ENCODE data around the gene ATE1.
A peak's percentile ranks its signal among the peaks of the same experiment; 100 is the strongest.
"Not testable (repeated sequence)": the region's sequence is repeated elsewhere in the genome, so short reads cannot be mapped to it uniquely, and the experiment has no call there.

Gene ATE1

GRCh38 chr10:121929585-121930267, 1.9 kb upstream of the ATE1 start:
- DNase-seq = not testable (repeated sequence)

- DNase-seq = peak; percentile 50
Observed at GRCh38 chr10:121928528-121928884, 675 bp upstream of the ATE1 start.

DNA sequence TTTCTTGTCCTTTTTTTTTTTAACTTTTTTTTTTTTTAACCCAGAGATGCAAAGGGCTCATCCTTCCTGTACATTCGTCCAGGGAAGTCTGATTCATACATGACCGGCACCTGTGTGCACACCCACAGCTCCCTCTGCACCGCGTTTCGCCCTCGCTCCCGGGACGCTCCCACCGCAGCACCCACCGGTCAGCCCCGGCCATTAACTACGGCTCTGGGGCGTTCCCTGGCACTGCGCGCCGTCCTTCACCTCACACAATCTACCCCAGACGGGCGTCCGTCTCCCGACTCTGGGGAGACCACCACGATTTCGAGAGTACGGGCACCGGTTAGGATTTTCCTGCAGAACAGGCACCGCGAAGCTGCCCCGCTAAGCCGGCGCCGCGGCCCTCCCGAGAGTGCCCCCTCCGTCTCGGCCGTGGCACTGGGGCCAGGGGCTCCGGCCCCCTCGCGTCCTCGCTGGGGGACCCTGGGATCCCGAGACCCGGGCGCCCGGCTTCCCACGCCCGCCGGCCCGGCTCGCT, 452 bp downstream of the ATE1 start:
- DNase-seq = peak; percentile 62

GRCh38 chr10:121926671-121927317, 1.0 kb downstream of the ATE1 start:
- peak; percentile 58 for DNase-seq

GRCh38 chr10:121926157-121926556, 1.7 kb downstream of the ATE1 start:
- DNase-seq = no peak

DNA sequence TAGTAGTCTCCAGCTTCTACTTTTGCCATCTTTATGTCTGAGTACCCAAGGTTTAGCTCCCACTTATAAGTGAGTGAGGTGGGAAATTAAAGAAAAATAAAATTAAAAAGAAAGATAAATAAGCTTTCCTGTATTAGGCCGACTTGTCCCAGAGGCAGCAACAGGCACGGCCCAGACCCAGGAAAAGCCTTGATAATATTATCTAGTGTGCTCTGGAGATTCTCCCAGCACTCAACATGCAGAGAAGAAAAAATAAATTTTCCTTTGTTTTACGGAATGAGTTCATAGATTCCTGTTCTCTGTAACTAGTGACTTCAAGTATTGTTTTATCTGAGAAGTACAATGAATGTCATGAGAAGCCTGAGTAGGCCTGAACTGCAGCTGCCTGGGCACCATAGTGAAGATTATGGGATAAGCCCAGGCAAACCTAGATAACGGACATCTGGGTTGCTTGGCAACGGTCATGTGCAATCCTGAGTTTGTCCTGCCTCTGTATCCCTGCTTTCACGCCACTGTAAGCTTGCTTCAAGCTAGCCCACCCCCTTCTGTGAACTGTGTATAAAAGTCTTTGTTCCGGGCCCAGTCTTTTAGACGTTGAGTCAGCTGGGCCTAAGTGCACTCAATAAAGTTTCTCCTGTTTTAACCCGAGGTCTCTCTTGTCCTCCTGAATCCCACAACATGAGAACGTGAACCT, 6.4 kb downstream of the ATE1 start:
- DNase-seq = peak; percentile 57

DNA sequence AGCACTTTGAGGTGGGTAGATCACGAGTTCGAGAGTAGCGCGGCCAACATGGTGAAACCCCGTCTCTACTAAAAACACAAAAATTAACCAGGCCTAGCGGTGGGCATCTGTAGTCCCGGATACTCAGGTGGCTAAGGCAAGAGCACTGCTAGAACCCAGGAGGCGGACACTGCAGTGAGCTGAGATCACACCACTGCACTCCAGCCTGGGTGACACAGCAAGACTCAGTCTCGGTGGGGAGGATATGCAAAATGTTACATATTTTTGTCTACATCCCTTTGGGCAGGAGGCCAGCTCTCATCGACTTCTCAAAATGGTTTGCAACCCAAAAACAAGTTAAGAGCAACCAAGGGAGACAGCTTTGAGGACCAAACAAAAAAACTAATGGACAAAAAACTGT, 8.2 kb downstream of the ATE1 start:
- no peak for DNase-seq

- not testable (repeated sequence) for DNase-seq
Observed at GRCh38 chr10:121918800-121919199, 9.0 kb downstream of the ATE1 start.

GRCh38 chr10:121914661-121915060, 13.2 kb downstream of the ATE1 start:
- no peak for DNase-seq

DNA sequence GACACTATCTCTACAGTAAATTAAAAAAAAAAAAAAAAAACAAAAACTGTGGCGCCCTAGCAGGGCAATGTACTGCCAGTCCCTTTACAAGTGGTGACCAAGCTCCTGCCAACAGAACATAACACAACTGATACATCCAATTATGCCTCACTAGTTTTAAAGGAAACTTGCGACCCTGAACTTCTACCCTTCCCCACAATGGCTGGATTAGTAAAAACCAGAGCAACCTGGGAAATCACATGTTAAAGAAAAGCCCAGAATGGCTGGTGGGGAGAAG, 16.5 kb downstream of the ATE1 start:
- DNase-seq = no peak

DNA sequence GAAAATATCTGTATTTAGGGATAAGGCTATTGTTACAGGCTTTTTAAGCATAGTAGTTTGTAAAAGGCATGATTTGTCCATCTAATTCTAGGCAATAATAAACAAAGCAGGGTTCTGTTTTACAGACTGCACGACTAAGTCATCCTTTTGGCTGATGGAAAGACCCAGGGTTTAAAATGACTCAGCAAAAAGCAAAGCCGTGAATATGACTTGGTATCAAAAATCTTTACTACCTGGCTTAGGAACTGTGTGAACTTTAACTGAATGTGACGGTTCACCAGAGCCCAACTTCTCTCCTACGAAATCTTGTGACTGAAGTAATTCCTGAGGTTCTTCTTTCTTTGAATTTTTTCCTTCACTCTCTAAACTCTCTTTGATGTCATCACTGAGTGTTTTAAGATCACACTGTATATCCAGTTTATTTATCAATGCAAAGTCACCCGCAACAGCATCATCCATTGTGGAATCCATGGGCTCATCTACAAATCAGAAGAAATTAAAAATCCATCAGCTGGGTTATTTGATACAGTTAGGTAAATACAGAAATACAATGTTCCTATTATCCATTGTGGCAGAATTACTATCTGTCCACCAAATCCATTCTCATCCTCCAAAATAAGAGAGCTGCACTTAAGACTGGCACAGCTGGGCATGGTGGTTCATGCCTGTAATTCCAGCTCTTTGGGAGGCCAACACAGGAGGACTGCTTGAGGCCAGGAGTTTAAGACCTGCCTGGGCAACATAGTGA, 17.0 kb downstream of the ATE1 start:
- no peak for DNase-seq

DNA sequence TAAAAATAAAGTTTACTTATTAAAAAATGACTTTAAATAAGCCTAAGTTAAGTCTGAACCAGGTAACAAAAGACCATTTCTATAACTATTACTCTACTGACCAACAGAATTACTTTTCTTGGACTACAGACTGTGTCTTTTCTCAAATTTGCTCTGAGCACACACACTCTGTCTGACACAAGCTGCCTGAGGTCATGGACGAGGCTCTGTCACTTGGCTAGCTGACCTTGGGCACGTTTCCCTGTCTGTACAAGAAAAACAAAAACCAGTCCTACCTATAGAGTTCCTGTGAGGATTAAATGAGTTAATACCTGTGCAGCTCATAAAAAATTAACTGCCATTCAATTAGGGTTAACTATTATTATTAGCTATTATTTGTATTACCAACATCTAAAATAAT, 22.9 kb downstream of the ATE1 start:
- DNase-seq = no peak

DNA sequence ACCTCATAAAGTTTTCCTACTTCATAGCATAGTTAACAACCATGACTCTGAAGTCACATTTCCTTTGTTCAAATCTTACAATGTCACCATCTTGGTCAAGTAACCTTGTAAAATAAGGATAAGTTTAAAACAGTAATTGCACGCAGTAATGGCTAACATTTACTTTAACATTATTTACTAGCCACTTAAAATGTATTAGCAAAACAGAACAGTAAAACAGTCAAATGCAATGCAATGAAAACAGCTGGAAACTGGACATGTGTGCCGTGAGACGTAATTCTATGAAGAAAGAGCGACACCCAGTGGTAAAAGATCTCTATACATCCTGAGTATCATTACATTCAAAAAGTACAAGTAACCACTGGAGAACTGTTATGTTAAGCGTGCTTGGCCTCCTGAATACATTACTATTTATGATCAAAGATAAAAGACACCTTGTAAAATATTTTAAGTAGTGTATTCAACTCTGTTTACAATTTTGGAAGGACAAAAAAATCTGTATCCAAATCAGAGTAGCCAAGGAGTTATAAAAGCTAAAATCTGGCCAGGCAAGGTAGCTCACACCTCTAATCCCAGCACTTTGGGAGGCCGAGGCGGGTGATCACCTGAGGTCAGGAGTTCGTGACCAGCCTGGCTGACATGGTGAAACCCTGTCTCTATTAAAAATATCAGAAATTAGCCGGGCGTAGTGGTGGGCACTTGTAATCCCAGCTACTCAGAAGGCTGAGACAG, 27.2 kb downstream of the ATE1 start:
- peak; percentile 92 for DNase-seq

DNA sequence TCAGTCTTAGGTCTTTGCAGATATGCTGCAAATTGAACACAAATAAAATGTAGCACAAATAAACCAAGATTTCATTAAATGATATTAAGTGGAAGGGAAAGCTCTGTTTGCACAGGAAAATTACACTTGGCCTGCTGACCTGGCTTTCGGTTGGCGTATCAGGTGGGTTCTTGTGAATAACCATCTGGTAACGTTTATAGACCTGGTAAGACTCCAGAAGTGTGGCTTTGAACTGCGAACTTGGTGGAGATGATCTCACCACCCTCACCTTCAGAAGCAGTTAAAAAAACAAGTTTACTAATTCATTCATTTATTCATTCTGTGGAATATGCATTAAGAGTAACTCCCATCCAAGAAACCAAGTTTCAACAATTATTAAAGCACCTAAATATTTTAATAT, 28.1 kb downstream of the ATE1 start:
- DNase-seq = no peak

- no peak for DNase-seq
Observed at GRCh38 chr10:121891103-121891502, 36.7 kb downstream of the ATE1 start.

GRCh38 chr10:121889212-121889611, 38.6 kb downstream of the ATE1 start:
- DNase-seq = no peak

DNA sequence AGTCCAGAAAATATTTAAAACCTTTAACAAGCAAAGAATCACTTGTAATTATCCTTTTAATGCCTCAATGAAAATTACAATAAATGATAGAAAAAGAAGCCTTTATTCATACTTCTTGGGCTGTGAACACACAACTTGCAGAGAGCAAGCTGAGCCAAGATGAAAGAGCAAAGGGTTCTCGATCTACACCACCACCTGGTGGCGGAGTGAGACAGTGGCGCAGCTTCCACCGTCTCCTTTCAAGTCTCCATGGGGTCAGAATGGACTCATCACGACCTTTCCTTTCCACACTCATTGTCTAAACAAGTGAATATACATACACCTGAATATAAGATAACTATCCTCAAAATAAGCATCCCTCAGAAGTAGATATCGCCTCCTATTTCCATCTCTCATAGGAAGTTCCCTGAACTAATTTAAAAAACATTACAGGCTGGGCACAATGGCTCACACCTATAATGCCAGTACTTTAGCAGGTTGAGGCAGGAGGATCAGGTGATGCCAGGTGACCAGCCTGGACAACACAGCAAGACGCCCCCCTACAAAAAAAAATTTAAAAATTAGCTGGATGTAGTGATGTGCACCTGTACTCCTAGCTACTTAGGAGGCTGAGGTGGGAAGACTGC, 40.7 kb downstream of the ATE1 start:
- peak; percentile 83 for DNase-seq

GRCh38 chr10:121886181-121886580, 41.6 kb downstream of the ATE1 start:
- no peak for DNase-seq

- DNase-seq = peak; percentile 35
Observed at GRCh38 chr10:121880895-121881294, 46.9 kb downstream of the ATE1 start.

- DNase-seq = no peak
Observed at GRCh38 chr10:121879476-121879875, 48.4 kb downstream of the ATE1 start.

- DNase-seq = no peak
Observed at GRCh38 chr10:121873236-121873635, 54.6 kb downstream of the ATE1 start.

DNA sequence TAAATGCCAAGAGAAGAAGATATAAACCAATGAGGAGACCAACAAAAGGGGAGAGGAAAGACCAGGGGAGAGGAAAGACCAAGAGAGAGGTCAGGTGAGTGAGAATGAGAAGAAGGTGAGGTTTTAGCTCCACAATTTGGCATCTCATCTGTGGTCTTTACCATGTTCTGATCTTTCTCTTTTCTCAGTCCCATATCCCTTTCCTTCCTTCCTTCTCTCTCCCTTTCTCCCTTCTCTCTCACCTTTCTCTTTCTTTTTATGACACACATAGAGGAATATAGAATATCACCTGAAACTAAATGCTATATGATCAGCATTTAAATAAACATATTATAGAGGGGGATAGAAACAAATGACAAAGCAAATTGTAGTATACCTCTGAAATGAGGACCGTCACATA, 57.4 kb downstream of the ATE1 start:
- no peak for DNase-seq

All from hematopoietic multipotent progenitor cell treated with erythropoietin and hydrocortisone succinate and interleukin-3 and kit ligand, for 6 days (in vitro differentiated cells).